ENCODE results near the gene CCL18. TPM values are rescaled to one million over a fixed set of nuclear protein-coding genes. Genes with fewer than 3 reads are reported as not detected.
"Not testable (repeated sequence)": the region's sequence is repeated elsewhere in the genome, so short reads cannot be mapped to it uniquely, and the experiment has no call there.

CCL18 gene
- total and polyA plus RNA-seq, 10 of the 15 experiments (the other 5 are each of a cell fraction or from before 2014, with no cell fraction given) = 0.26 TPM; not detected in 9

DNA sequence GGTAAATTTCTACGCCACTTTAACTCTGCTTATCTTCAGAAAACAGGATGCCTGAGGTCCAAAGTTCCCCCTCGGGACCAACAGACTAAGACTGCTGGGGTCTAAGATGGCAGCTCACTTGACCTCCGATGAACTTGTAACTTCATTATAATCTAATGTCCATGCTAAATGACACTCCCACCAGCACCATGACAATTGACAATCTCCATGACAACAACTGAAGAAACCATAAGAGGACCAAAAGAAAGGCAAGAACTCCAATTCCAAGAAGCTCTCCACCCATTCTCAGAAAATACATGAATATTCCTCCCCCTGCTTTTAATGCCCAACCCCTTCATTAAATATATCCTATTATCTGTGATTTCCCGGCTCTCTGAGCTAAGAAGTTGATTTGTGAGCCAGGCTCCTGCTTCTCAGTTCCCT, 47.0 kb downstream of the CCL18 start (continued):
- no peak for TF ChIP-seq GATAD2B (conservative IDR thresholded peaks at IDR 0.05; ENCODE audit: low read depth)

DNA sequence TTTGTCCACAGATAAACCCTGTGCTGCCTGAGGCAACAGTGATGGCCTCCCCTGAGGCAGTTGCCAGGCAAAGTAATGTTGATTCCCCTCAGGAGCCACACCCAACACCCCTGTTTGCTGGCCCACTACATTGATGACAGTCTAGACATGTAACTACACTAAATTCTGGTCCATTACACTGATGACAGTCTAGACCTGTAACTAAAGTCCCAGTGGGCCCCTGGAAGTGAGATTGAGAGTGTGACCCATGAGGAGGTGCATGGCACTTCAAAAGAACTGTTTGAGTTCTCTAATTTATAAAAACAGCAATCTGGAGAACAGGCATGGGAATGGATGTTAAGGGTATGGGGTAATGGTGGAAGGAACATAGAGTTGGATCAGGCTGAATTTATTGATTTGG, 48.5 kb downstream of the CCL18 start:
- peaks cover 9% of the 10 kb centered on the region; the same call in 2 of the 3 replicates for H3K9me3 ChIP-seq (replicated peaks; ENCODE audit: control insufficient read depth, insufficient read depth, low read length)
- intact Hi-C loops (cut with micrococcal nuclease; ENCODE audit: unreplicated experiment) (no loop called here), in situ Hi-C loops (cut with MboI) (no loop called here)
- ChIA-PET SMC1A (ENCODE audit: uncharacterized antibody, unreplicated experiment) (interaction anchor here (2.3 kb wide), 1 partner anchor 39 kb away, joined by 5 read pairs; no protein-coding TSS in a partner anchor), RAD21 (ENCODE audit: unreplicated experiment) (no interaction called here), CTCF (interaction anchor here (1.2 kb wide), 1 partner anchor 40 kb away, joined by 3 read pairs; no protein-coding TSS in a partner anchor), POLR2A (interaction anchor here (1.4 kb wide), 1 partner anchor 8 kb away, joined by 3 read pairs; no protein-coding TSS in a partner anchor)
- H3K4me2 ChIP-seq (ENCODE audit: control insufficient read depth, insufficient read depth) = no peak overlapping the region
- no peak overlapping the region for H3K27ac ChIP-seq (ENCODE audit: control insufficient read depth, insufficient read depth)
- H3K4me3 ChIP-seq = no peak overlapping the region
- DNase-seq (ENCODE audit: low read depth, low spot score) = no peak
- TF ChIP-seq YBX1 (IDR thresholded peaks at IDR 0.05) (no peak), POLR2AphosphoS5 (IDR thresholded peaks at IDR 0.05; ENCODE audit: low read length) (no peak)
- TF ChIP-seq, protein P1, sequence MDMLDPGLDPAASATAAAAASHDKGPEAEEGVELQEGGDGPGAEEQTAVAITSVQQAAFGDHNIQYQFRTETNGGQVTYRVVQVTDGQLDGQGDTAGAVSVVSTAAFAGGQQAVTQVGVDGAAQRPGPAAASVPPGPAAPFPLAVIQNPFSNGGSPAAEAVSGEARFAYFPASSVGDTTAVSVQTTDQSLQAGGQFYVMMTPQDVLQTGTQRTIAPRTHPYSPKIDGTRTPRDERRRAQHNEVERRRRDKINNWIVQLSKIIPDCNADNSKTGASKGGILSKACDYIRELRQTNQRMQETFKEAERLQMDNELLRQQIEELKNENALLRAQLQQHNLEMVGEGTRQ (IDR thresholded peaks at IDR 0.05; ENCODE audit: borderline replicate concordance, low read depth, low read length) = no peak
- TF ChIP-seq, protein P2, sequence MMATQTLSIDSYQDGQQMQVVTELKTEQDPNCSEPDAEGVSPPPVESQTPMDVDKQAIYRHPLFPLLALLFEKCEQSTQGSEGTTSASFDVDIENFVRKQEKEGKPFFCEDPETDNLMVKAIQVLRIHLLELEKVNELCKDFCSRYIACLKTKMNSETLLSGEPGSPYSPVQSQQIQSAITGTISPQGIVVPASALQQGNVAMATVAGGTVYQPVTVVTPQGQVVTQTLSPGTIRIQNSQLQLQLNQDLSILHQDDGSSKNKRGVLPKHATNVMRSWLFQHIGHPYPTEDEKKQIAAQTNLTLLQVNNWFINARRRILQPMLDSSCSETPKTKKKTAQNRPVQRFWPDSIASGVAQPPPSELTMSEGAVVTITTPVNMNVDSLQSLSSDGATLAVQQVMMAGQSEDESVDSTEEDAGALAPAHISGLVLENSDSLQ (IDR thresholded peaks at IDR 0.05) = no peak
- FAIRE-seq = no peak
- H4K20me1 ChIP-seq (ENCODE audit: control insufficient read depth, insufficient read depth) = no peaks in the 10 kb centered on the region
- H3K27me3 ChIP-seq (replicated peaks in 1 of 2; ENCODE audit: control insufficient read depth in 2 of 2, insufficient read depth in 2 of 2, low read length in 1 of 2) = no peaks in the 10 kb centered on the region
- no TSS peak for BruUV-seq (replicated peaks)
- no peak for ATAC-seq
- H3K4me1 ChIP-seq (ENCODE audit: control insufficient read depth, insufficient read depth, low read length) = peaks cover 7% of the 10 kb centered on the region
- no peaks in the 10 kb centered on the region for H3K79me2 ChIP-seq (ENCODE audit: control insufficient read depth, insufficient read depth, low read length)
- no peak overlapping the region for H2AFZ ChIP-seq (ENCODE audit: control insufficient read depth, low read depth, low read length)
- H3K9ac ChIP-seq (ENCODE audit: control insufficient read depth, insufficient read depth, low read length) = no peak overlapping the region
- H3K36me3 ChIP-seq (ENCODE audit: control insufficient read depth in 2 of 2, insufficient read depth in 2 of 2, low read length in 1 of 2) = no peaks in the 10 kb centered on the region

DNA sequence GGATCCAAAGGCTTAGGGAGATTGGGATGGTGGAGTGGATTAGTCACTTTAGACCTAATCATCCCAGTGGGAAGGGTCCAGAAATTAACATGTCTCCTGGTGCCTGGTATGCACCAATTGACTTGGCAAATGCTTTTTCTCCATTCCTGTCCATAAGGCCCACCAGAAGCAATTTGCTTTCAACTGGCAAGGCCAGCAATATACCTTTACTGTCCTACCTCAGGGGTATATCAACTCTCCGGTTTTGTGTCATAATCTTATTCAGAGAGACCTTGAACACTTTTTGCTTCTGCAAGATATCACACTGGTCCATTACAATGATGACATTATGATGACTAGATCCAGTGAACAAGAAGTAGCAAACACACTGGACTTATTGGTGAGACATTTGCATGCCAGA, 49.1 kb downstream of the CCL18 start:
- H4K20me1 ChIP-seq (ENCODE audit: control insufficient read depth, insufficient read depth); POLR2A ChIA-PET; H3K4me3 ChIP-seq; H3K4me1 ChIP-seq (ENCODE audit: control insufficient read depth, insufficient read depth, low read length); BruUV-seq (replicated peaks); ATAC-seq; H3K36me3 ChIP-seq (ENCODE audit: control insufficient read depth in 2 of 2, insufficient read depth in 2 of 2, low read length in 1 of 2); FAIRE-seq; H3K27ac ChIP-seq (ENCODE audit: control insufficient read depth, insufficient read depth); DNase-seq (ENCODE audit: low read depth, low spot score); H3K27me3 ChIP-seq (replicated peaks in 1 of 2; ENCODE audit: control insufficient read depth in 2 of 2, insufficient read depth in 2 of 2, low read length in 1 of 2); RAD21 ChIA-PET (ENCODE audit: unreplicated experiment); in situ Hi-C loops (cut with MboI); H3K79me2 ChIP-seq (ENCODE audit: control insufficient read depth, insufficient read depth, low read length); H3K9me3 ChIP-seq (replicated peaks; ENCODE audit: control insufficient read depth, insufficient read depth, low read length); H3K4me2 ChIP-seq (ENCODE audit: control insufficient read depth, insufficient read depth); H2AFZ ChIP-seq (ENCODE audit: control insufficient read depth, low read depth, low read length); SMC1A ChIA-PET (ENCODE audit: uncharacterized antibody, unreplicated experiment); intact Hi-C loops (cut with micrococcal nuclease; ENCODE audit: unreplicated experiment); H3K9ac ChIP-seq (ENCODE audit: control insufficient read depth, insufficient read depth, low read length): not testable (repeated sequence)
- CTCF ChIA-PET = interaction anchor here (1.2 kb wide), 1 partner anchor 40 kb away, joined by 3 read pairs; no protein-coding TSS in a partner anchor
- WGBS (ENCODE audit: insufficient coverage, insufficient replicate concordance, low lambda C conversion rate, missing lambda C conversion rate) = 0% methylated on average over 1 of the region's 1 CpG

DNA sequence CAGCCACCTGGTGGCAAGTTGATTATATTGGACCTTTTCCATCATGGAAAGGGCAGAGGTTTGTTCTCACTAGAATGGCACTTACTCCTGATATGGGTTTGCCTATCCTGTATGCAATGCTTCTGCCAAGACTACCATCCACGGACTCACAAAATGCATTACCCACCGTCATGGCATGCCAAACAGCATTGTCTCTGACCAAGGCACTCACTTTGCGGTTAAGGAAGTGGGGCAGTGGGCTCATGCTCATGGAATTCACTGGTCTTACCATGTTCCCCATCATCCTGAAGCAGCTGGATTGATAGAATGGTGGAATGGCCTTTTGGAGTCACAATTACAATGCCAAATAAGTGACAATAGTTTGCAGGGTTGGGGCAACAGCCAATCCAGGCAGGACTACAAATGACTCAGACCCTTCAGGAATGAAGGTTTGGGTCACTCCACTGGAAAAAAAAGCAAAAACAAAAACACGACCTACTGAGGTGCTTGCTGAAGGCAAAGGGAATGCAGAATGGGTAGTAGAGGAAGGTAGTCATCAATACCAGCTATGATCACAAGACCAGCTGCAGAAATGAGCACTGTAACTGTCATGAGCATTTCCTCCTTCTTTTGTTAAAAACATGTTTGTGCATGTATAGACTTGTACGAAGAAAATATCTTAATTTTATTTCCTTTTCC, 51.0 kb downstream of the CCL18 start:
- intact Hi-C loops (cut with micrococcal nuclease; ENCODE audit: unreplicated experiment); H3K4me3 ChIP-seq; DNase-seq (ENCODE audit: low read depth, low spot score); in situ Hi-C loops (cut with MboI); POLR2A ChIA-PET; H3K27me3 ChIP-seq (replicated peaks in 1 of 2; ENCODE audit: control insufficient read depth in 2 of 2, insufficient read depth in 2 of 2, low read length in 1 of 2); FAIRE-seq; SMC1A ChIA-PET (ENCODE audit: uncharacterized antibody, unreplicated experiment); H3K4me2 ChIP-seq (ENCODE audit: control insufficient read depth, insufficient read depth); CTCF ChIA-PET; H2AFZ ChIP-seq (ENCODE audit: control insufficient read depth, low read depth, low read length); H3K36me3 ChIP-seq (ENCODE audit: control insufficient read depth in 2 of 2, insufficient read depth in 2 of 2, low read length in 1 of 2); H3K9ac ChIP-seq (ENCODE audit: control insufficient read depth, insufficient read depth, low read length); RAD21 ChIA-PET (ENCODE audit: unreplicated experiment); H3K9me3 ChIP-seq (replicated peaks; ENCODE audit: control insufficient read depth, insufficient read depth, low read length); ATAC-seq; BruUV-seq (replicated peaks); H4K20me1 ChIP-seq (ENCODE audit: control insufficient read depth, insufficient read depth); H3K79me2 ChIP-seq (ENCODE audit: control insufficient read depth, insufficient read depth, low read length); H3K27ac ChIP-seq (ENCODE audit: control insufficient read depth, insufficient read depth): not testable (repeated sequence)
- H3K4me1 ChIP-seq (ENCODE audit: control insufficient read depth, insufficient read depth, low read length) = peaks cover 18% of the 10 kb centered on the region
- WGBS (ENCODE audit: insufficient coverage, insufficient replicate concordance, low lambda C conversion rate, missing lambda C conversion rate) = 48% methylated on average over 5 of the region's 5 CpGs

Measured in GM12878 (cell line).